Measurements from ENCODE around the gene GOLT1B. TPM values are rescaled to one million over a fixed set of nuclear protein-coding genes. Genes with fewer than 3 reads are reported as not detected.

GOLT1B gene
- total RNA-seq, 1 experiment from 2014 or later, result 19.0 TPM

DNA sequence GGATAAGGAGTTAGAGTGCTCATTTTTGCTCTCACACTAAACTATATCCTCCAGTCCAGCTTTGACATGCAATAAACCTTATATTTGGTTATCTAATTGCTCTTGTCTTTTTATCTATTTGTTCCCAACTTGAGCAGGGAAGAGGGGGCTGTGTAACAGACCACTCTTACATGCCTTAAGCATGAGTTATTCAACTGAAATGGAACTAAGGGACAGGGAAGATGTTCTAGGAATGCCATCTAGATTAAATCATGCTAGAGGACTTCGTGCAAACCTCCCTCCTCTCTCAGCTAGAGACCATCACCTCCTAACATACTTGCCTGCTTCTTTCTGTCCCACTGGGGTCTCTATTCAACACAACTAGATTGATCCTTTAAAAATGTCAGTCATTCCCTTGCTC is 45.1 kb downstream of the GOLT1B start:
- H3K4me1 ChIP-seq (ENCODE audit: insufficient read depth, low read length), result no peaks in the 10 kb centered on the region

DNA sequence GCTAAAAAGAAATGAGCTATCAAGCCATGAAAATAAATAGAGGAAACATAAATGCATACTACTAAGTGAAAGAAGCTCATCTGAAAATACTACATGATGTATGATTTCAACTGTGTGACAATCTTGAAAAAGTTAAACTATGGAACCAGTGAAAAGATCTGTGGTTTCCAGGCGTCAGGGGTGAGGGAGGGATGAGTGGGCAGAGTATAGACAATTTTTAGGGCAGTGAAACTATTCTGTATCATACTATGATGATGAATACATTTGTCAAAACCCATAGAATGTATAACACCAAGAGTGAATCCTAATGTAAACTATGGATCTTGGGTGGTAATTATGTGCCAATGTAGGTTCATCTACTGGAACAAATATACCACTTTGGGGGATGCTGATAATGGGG is 45.8 kb downstream of the GOLT1B start:
- Histone ChIP-seq H2AFZ (ENCODE audit: low read length) (no peak overlapping the region), H3K4me2 (ENCODE audit: low read length) (no peak overlapping the region), H3F3A (ENCODE audit: low read length, unreplicated experiment) (no peaks in the 10 kb centered on the region), H3K4me1 (ENCODE audit: insufficient read depth, low read length) (no peaks in the 10 kb centered on the region), H3K9ac (ENCODE audit: low read length) (no peak overlapping the region), H3K9me2 (replicated peaks; ENCODE audit: low read length) (no peaks in the 10 kb centered on the region), H3K4me3 (ENCODE audit: low read length) (no peak overlapping the region), H3K79me2 (ENCODE audit: low read length) (no peaks in the 10 kb centered on the region), H4K20me1 (ENCODE audit: low read length) (no peaks in the 10 kb centered on the region), H3K36me3 (ENCODE audit: low read depth, low read length) (no peaks in the 10 kb centered on the region), H3K27me3 (ENCODE audit: low read length) (no peaks in the 10 kb centered on the region), H3K9me3 (ENCODE audit: low read length) (no peaks in the 10 kb centered on the region), H3K27ac (ENCODE audit: low read length) (no peak overlapping the region)
- ATAC-seq, result no peak
- BruUV-seq (replicated peaks), result no TSS peak
- POLR2A ChIA-PET (ENCODE audit: unreplicated experiment), result no interaction called here
- DNase-seq, result no peak
- TF ChIP-seq, protein P1, sequence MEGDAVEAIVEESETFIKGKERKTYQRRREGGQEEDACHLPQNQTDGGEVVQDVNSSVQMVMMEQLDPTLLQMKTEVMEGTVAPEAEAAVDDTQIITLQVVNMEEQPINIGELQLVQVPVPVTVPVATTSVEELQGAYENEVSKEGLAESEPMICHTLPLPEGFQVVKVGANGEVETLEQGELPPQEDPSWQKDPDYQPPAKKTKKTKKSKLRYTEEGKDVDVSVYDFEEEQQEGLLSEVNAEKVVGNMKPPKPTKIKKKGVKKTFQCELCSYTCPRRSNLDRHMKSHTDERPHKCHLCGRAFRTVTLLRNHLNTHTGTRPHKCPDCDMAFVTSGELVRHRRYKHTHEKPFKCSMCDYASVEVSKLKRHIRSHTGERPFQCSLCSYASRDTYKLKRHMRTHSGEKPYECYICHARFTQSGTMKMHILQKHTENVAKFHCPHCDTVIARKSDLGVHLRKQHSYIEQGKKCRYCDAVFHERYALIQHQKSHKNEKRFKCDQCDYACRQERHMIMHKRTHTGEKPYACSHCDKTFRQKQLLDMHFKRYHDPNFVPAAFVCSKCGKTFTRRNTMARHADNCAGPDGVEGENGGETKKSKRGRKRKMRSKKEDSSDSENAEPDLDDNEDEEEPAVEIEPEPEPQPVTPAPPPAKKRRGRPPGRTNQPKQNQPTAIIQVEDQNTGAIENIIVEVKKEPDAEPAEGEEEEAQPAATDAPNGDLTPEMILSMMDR (conservative IDR thresholded peaks at IDR 0.05; ENCODE audit: low read depth, low read length), result no peak
- no peak for TF ChIP-seq EZH2 (IDR thresholded peaks at IDR 0.05; ENCODE audit: low read length, unreplicated experiment)
- TF ChIP-seq EZH2phosphoT487 (IDR thresholded peaks at IDR 0.05; ENCODE audit: borderline replicate concordance, low read length), result no peak
- intact Hi-C loops (cut with micrococcal nuclease), result no loop called here
- CTCF ChIA-PET, result no interaction called here

More for the DNA sequence above, 45.1 kb downstream of the GOLT1B start:
- Histone ChIP-seq H3K4me2 (ENCODE audit: low read length) (no peak overlapping the region), H3K27ac (ENCODE audit: low read length) (no peak overlapping the region), H3K36me3 (ENCODE audit: low read depth, low read length) (no peaks in the 10 kb centered on the region), H4K20me1 (ENCODE audit: low read length) (no peaks in the 10 kb centered on the region), H3K9me3 (ENCODE audit: low read length) (no peaks in the 10 kb centered on the region), H3K9me2 (replicated peaks; ENCODE audit: low read length) (no peaks in the 10 kb centered on the region), H3K27me3 (ENCODE audit: low read length) (no peaks in the 10 kb centered on the region), H3K4me3 (ENCODE audit: low read length) (no peak overlapping the region), H3K79me2 (ENCODE audit: low read length) (no peaks in the 10 kb centered on the region), H3F3A (ENCODE audit: low read length, unreplicated experiment) (no peaks in the 10 kb centered on the region), H3K9ac (ENCODE audit: low read length) (no peak overlapping the region), H2AFZ (ENCODE audit: low read length) (no peak overlapping the region)
- intact Hi-C loops (cut with micrococcal nuclease), result no loop called here
- no TSS peak for BruUV-seq (replicated peaks)
- CTCF ChIA-PET, result no interaction called here
- no peak for TF ChIP-seq EZH2 (IDR thresholded peaks at IDR 0.05; ENCODE audit: low read length, unreplicated experiment)
- TF ChIP-seq, protein P1 (conservative IDR thresholded peaks at IDR 0.05; ENCODE audit: low read depth, low read length), result no peak
- no peak for TF ChIP-seq EZH2phosphoT487 (IDR thresholded peaks at IDR 0.05; ENCODE audit: borderline replicate concordance, low read length)
- DNase-seq (no peak), ATAC-seq (no peak)
- POLR2A ChIA-PET (ENCODE audit: unreplicated experiment), result no interaction called here

DNA sequence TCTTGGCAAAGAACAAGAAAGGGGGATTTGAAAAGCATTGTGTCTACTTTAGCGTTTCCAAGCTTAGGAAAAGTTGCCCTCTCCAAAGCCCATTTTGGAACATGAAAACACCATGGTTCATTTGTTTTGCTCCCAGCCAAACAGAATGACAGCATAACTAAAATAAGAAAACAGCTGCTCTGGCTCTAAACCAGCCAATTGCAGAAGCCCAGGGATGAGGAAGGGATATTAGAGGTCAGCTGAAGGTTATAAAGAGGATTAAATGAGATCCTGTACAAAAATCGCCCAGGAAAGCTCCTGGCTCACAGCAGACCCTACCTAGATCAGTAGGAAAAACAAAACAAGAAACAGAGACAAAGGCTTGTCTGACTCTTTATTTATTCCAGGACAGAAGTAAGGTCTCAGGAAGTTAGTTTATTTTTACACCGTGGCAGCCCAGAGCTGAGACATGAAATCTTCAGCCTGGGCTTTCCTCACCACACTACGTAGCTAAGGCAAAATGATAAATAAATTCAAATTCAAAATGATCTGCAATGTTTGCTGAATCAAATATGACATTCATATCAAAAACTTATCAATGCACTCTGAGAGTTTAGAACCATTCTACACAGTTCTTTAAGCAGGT is 50.4 kb downstream of the GOLT1B start:
- Histone ChIP-seq H4K20me1 (ENCODE audit: low read length) (no peaks in the 10 kb centered on the region), H3K9me2 (replicated peaks; ENCODE audit: low read length) (no peaks in the 10 kb centered on the region), H3K27me3 (ENCODE audit: low read length) (no peaks in the 10 kb centered on the region), H3F3A (ENCODE audit: low read length, unreplicated experiment) (no peaks in the 10 kb centered on the region), H3K4me1 (ENCODE audit: insufficient read depth, low read length) (no peaks in the 10 kb centered on the region), H2AFZ (ENCODE audit: low read length) (no peak overlapping the region), H3K79me2 (ENCODE audit: low read length) (no peaks in the 10 kb centered on the region), H3K36me3 (ENCODE audit: low read depth, low read length) (no peaks in the 10 kb centered on the region), H3K9ac (ENCODE audit: low read length) (no peak overlapping the region), H3K4me3 (ENCODE audit: low read length) (no peak overlapping the region), H3K9me3 (ENCODE audit: low read length) (no peaks in the 10 kb centered on the region), H3K27ac (ENCODE audit: low read length) (no peak overlapping the region), H3K4me2 (ENCODE audit: low read length) (no peak overlapping the region)
- TF ChIP-seq EZH2phosphoT487 (IDR thresholded peaks at IDR 0.05; ENCODE audit: borderline replicate concordance, low read length), result no peak
- TF ChIP-seq, protein P1 (conservative IDR thresholded peaks at IDR 0.05; ENCODE audit: low read depth, low read length), result no peak
- no peak for TF ChIP-seq EZH2 (IDR thresholded peaks at IDR 0.05; ENCODE audit: low read length, unreplicated experiment)
- ATAC-seq (no peak), DNase-seq (no peak)
- CTCF ChIA-PET, result no interaction called here
- BruUV-seq (replicated peaks), result no TSS peak
- intact Hi-C loops (cut with micrococcal nuclease), result no loop called here
- POLR2A ChIA-PET (ENCODE audit: unreplicated experiment), result no interaction called here

All from PC-3 (cell line).